Measurements from ENCODE around the gene PDE4C.

DNA sequence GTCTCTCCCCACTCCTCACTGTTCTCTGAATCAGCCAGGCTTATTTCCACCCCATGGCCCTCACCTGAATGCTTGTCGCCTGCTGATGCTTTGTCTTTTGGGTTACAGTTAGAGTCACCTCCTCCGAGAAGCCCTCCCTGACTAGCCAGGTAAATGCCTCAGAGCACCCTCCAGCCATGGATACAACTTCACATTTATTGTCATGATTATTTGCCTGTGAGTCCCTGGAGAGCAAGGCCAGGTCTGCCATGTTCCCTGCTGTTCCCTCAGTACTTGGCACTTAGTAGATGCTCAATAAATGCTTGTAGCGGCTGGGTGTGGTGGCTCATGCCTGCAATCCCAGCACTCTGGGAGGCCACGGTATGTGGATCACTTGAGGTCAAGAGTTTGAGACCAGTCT is 3.7 kb upstream of the PDE4C start:
- TF ChIP-seq POLR2A (IDR thresholded peaks at IDR 0.05), result no peak
- TF ChIP-seq, protein P1, sequence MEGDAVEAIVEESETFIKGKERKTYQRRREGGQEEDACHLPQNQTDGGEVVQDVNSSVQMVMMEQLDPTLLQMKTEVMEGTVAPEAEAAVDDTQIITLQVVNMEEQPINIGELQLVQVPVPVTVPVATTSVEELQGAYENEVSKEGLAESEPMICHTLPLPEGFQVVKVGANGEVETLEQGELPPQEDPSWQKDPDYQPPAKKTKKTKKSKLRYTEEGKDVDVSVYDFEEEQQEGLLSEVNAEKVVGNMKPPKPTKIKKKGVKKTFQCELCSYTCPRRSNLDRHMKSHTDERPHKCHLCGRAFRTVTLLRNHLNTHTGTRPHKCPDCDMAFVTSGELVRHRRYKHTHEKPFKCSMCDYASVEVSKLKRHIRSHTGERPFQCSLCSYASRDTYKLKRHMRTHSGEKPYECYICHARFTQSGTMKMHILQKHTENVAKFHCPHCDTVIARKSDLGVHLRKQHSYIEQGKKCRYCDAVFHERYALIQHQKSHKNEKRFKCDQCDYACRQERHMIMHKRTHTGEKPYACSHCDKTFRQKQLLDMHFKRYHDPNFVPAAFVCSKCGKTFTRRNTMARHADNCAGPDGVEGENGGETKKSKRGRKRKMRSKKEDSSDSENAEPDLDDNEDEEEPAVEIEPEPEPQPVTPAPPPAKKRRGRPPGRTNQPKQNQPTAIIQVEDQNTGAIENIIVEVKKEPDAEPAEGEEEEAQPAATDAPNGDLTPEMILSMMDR (IDR thresholded peaks at IDR 0.05), result no peak

Data from prostate gland (tissue), 2 donors.